Measurements from ENCODE around the gene ZNF692. TPM values are rescaled to one million over a fixed set of nuclear protein-coding genes. Genes with fewer than 3 reads are reported as not detected.

Gene ZNF692
- total and polyA plus RNA-seq, 4 donors: 26.1 to 58.5 (median 36.3) TPM

DNA sequence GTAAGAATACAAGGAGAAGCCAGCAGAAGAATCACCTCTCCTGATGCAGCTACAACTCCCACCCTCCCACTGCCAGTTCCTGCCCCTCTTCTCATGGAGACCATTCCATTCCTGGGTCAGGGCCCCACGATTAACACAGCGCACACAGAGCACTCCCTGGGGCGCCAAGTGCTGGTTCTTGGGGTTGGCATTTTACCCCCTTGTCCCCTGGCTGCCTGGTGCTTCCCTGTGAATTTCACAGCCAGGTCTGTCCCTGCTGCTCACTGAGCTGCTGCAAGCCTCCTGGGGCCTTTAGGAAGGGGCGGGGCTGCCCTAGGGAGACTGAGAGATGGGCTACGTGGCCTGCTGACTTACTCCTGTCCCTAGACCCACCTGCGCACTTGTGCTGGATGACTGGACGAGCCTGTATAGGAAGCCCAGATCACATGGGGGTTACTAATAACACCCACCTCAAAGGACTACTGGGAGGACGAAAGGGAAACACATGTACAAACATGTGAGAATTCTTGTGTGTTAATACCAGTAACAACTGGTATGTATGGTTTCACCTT lies 16.0 kb downstream of the ZNF692 start:
- Histone ChIP-seq H3K4me3 (no peak overlapping the region), H3K36me3 (ENCODE audit: control insufficient read depth in 4 of 4, insufficient read depth in 4 of 4, low read length in 4 of 4) (peaks cover 17 to 30% (median 23%) of the 10 kb centered on the region in 4 donors), H3K27me3 (ENCODE audit: control insufficient read depth in 3 of 3, insufficient read depth in 3 of 3, low read length in 2 of 3) (no peaks in the 10 kb centered on the region), H3K27ac (ENCODE audit: low read depth in 1 of 2, low read length in 1 of 2) (peak overlapping the region in 1 of 2 donors; percentile 58), H3K4me1 (ENCODE audit: control insufficient read depth in 5 of 5, insufficient read depth in 5 of 5, low read length in 5 of 5) (peaks cover 0 to 17% (median 4%) of the 10 kb centered on the region in 5 donors), H3K9me3 (ENCODE audit: control insufficient read depth in 4 of 4, insufficient read depth in 3 of 4, low read length in 3 of 4) (peaks cover 0 to 2% (median 0%) of the 10 kb centered on the region in 4 donors), H3K9ac (ENCODE audit: insufficient read depth in 1 of 2, low read length in 2 of 2) (no peak overlapping the region)
- no peak for DNase-seq
- no peak for ATAC-seq (ENCODE audit: insufficient read depth, low FRiP score)
- WGBS, 2 donors: 88 to 92% methylated on average over 8 of the region's 8 CpGs
- TF ChIP-seq, protein P1, sequence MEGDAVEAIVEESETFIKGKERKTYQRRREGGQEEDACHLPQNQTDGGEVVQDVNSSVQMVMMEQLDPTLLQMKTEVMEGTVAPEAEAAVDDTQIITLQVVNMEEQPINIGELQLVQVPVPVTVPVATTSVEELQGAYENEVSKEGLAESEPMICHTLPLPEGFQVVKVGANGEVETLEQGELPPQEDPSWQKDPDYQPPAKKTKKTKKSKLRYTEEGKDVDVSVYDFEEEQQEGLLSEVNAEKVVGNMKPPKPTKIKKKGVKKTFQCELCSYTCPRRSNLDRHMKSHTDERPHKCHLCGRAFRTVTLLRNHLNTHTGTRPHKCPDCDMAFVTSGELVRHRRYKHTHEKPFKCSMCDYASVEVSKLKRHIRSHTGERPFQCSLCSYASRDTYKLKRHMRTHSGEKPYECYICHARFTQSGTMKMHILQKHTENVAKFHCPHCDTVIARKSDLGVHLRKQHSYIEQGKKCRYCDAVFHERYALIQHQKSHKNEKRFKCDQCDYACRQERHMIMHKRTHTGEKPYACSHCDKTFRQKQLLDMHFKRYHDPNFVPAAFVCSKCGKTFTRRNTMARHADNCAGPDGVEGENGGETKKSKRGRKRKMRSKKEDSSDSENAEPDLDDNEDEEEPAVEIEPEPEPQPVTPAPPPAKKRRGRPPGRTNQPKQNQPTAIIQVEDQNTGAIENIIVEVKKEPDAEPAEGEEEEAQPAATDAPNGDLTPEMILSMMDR (IDR thresholded peaks at IDR 0.05; ENCODE audit: control extremely low read depth, extremely low read depth): no peak

DNA sequence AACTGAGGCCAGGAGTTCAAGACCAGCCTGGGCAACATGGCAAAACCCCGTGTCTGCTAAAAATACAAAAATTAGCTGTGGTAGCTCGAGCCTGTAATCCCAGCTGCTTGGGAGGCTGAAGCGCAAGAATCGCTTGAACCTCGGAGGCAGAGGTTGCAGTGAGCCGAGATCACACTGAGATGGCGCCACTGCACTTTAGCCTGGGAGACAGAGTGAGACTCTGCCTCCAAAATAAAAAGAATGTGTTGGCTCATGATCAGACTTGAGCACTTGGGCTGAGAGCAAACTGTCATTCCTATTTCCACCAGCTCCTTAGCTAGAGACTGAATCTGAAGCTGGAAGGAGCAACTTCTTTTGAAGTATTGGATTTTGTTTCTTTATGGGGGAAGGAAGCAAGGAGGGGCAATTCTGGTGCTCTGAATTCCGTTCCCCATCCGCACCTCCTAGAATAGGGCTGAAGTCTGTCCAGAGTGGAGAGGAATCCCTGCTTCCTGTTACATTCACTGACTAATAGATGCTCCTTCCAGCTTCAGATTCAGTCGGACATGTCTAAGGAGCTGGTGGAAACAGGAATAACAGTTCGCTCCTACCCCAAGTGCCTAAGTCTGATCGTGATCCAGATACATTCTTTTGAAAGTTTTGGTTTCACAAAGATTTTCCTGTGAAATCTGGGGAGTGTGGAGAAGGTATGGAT lies 17.0 kb downstream of the ZNF692 start:
- peak overlapping the region in 1 of 2 donors; percentile 58 for H3K27ac ChIP-seq (ENCODE audit: low read depth in 1 of 2, low read length in 1 of 2)
- no peak for ATAC-seq (ENCODE audit: insufficient read depth, low FRiP score)

DNA sequence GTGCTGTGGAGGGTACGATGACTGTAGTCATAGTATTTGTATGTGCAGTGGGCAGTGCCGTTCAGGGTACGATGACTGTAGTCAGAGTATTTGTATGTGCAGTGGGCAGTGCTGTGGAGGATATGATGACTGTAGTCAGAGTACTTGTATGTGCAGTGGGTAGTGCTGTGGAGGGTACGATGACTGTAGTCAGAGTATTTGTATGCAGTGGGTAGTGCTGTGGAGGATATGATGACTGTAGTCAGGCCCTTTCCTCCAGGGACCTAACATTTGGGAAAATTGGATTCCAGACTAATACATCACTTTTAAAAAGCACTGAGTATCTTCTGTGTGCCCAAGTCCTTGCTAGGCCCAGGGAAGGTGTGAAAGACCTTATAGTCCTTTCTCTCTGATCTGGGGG lies 17.9 kb downstream of the ZNF692 start:
- 88 to 95% methylated on average over 4 of the region's 4 CpGs for WGBS, 2 donors
- Histone ChIP-seq H3K36me3 (ENCODE audit: control insufficient read depth in 4 of 4, insufficient read depth in 4 of 4, low read length in 4 of 4) (peaks cover 0 to 20% (median 15%) of the 10 kb centered on the region in 4 donors), H3K9me3 (ENCODE audit: control insufficient read depth in 4 of 4, insufficient read depth in 3 of 4, low read length in 3 of 4) (no peaks in the 10 kb centered on the region), H3K4me3 (no peak overlapping the region), H3K27ac (ENCODE audit: low read depth in 1 of 2, low read length in 1 of 2) (no peak overlapping the region), H3K4me1 (ENCODE audit: control insufficient read depth in 5 of 5, insufficient read depth in 5 of 5, low read length in 5 of 5) (peaks cover 4 to 21% (median 8%) of the 10 kb centered on the region in 5 donors), H3K9ac (ENCODE audit: insufficient read depth in 1 of 2, low read length in 2 of 2) (no peak overlapping the region), H3K27me3 (ENCODE audit: control insufficient read depth in 3 of 3, insufficient read depth in 3 of 3, low read length in 2 of 3) (no peaks in the 10 kb centered on the region)
- TF ChIP-seq, protein P1 (IDR thresholded peaks at IDR 0.05; ENCODE audit: control extremely low read depth, extremely low read depth): no peak
- DNase-seq (no peak), ATAC-seq (ENCODE audit: insufficient read depth, low FRiP score) (no peak)

More for the DNA sequence above, 17.0 kb downstream of the ZNF692 start:
- 47 to 58% methylated on average over 12 of the region's 12 CpGs for WGBS, 2 donors
- H3K4me1 ChIP-seq (ENCODE audit: control insufficient read depth in 5 of 5, insufficient read depth in 5 of 5, low read length in 5 of 5): peaks cover 4 to 21% (median 8%) of the 10 kb centered on the region in 5 donors
- no peaks in the 10 kb centered on the region for H3K9me3 ChIP-seq (ENCODE audit: control insufficient read depth in 4 of 4, insufficient read depth in 3 of 4, low read length in 3 of 4)
- TF ChIP-seq, protein P1 (IDR thresholded peaks at IDR 0.05; ENCODE audit: control extremely low read depth, extremely low read depth): peak; percentile 36
- peaks cover 7 to 24% (median 19%) of the 10 kb centered on the region in 4 donors for H3K36me3 ChIP-seq (ENCODE audit: control insufficient read depth in 4 of 4, insufficient read depth in 4 of 4, low read length in 4 of 4)
- H3K9ac ChIP-seq (ENCODE audit: insufficient read depth in 1 of 2, low read length in 2 of 2): no peak overlapping the region
- no peak overlapping the region for H3K4me3 ChIP-seq
- peak; percentile 69 to 85 (median 83) for DNase-seq
- no peaks in the 10 kb centered on the region for H3K27me3 ChIP-seq (ENCODE audit: control insufficient read depth in 3 of 3, insufficient read depth in 3 of 3, low read length in 2 of 3)

All from lung (tissue), 12 donors.